ENCODE results near the gene CTNNA2. TPM values are rescaled to one million over a fixed set of nuclear protein-coding genes. Genes with fewer than 3 reads are reported as not detected.

Gene CTNNA2
- total RNA-seq, 2 experiments from 2014 or later, result not detected

GRCh38 chr2:80476535-80477117, 963.8 kb downstream of the CTNNA2 start:
- Mint-ChIP-seq H3K9me3 (ENCODE audit: low read depth) (peaks cover 9% of the 10 kb centered on the region), H3K4me3 (no peak overlapping the region), H3K36me3 (no peaks in the 10 kb centered on the region), H3K27me3 (no peaks in the 10 kb centered on the region), H3K27ac (no peak overlapping the region), H3K4me1 (no peaks in the 10 kb centered on the region)
- no peak for ATAC-seq
- CTCF ChIA-PET, result no interaction called here
- no peak for DNase-seq

- H3K4me3 Mint-ChIP-seq, result no peak overlapping the region
- CTCF ChIA-PET, result no interaction called here
- no peaks in the 10 kb centered on the region for H3K27me3 Mint-ChIP-seq
- H3K4me1 Mint-ChIP-seq, result no peaks in the 10 kb centered on the region
- peaks cover 3% of the 10 kb centered on the region for H3K9me3 Mint-ChIP-seq (ENCODE audit: low read depth)
- H3K27ac Mint-ChIP-seq, result no peak overlapping the region
- DNase-seq (no peak), ATAC-seq (no peak)
- no peaks in the 10 kb centered on the region for H3K36me3 Mint-ChIP-seq
Observed at GRCh38 chr2:80482276-80482675, 969.4 kb downstream of the CTNNA2 start.

- no peak overlapping the region for H3K27ac Mint-ChIP-seq
- ATAC-seq, result no peak
- H3K4me3 Mint-ChIP-seq, result no peak overlapping the region
- H3K4me1 Mint-ChIP-seq, result no peaks in the 10 kb centered on the region
- no peak for DNase-seq
- peaks cover 2% of the 10 kb centered on the region for H3K9me3 Mint-ChIP-seq (ENCODE audit: low read depth)
- CTCF ChIA-PET, result no interaction called here
- no peaks in the 10 kb centered on the region for H3K36me3 Mint-ChIP-seq
- H3K27me3 Mint-ChIP-seq, result no peaks in the 10 kb centered on the region
Observed at GRCh38 chr2:80489717-80490116, 976.9 kb downstream of the CTNNA2 start.

GRCh38 chr2:80490964-80491363, 978.1 kb downstream of the CTNNA2 start:
- Mint-ChIP-seq H3K4me3 (no peak overlapping the region), H3K4me1 (no peaks in the 10 kb centered on the region), H3K27ac (no peak overlapping the region), H3K9me3 (ENCODE audit: low read depth) (peaks cover 2% of the 10 kb centered on the region), H3K27me3 (no peaks in the 10 kb centered on the region), H3K36me3 (no peaks in the 10 kb centered on the region)
- ATAC-seq, result no peak
- CTCF ChIA-PET, result no interaction called here
- no peak for DNase-seq

GRCh38 chr2:80496346-80496745, 983.5 kb downstream of the CTNNA2 start:
- CTCF ChIA-PET, result no interaction called here
- no peak for ATAC-seq

GRCh38 chr2:80496775-80497174, 983.9 kb downstream of the CTNNA2 start:
- H3K27me3 Mint-ChIP-seq, result no peaks in the 10 kb centered on the region
- H3K9me3 Mint-ChIP-seq (ENCODE audit: low read depth), result peaks cover 4% of the 10 kb centered on the region
- H3K27ac Mint-ChIP-seq, result no peak overlapping the region
- no peaks in the 10 kb centered on the region for H3K4me1 Mint-ChIP-seq
- no peaks in the 10 kb centered on the region for H3K36me3 Mint-ChIP-seq
- no peak for ATAC-seq
- H3K4me3 Mint-ChIP-seq, result no peak overlapping the region
- no peak for DNase-seq
- CTCF ChIA-PET, result no interaction called here

More at GRCh38 chr2:80496346-80496745, 983.5 kb downstream of the CTNNA2 start:
- no peaks in the 10 kb centered on the region for H3K36me3 Mint-ChIP-seq
- DNase-seq, result no peak
- H3K4me3 Mint-ChIP-seq, result no peak overlapping the region
- no peaks in the 10 kb centered on the region for H3K27me3 Mint-ChIP-seq
- no peaks in the 10 kb centered on the region for H3K4me1 Mint-ChIP-seq
- no peak overlapping the region for H3K27ac Mint-ChIP-seq
- peaks cover 4% of the 10 kb centered on the region for H3K9me3 Mint-ChIP-seq (ENCODE audit: low read depth)

- no peak for DNase-seq
- Mint-ChIP-seq H3K27ac (no peak overlapping the region), H3K9me3 (ENCODE audit: low read depth) (peaks cover 2% of the 10 kb centered on the region), H3K4me3 (no peak overlapping the region), H3K36me3 (no peaks in the 10 kb centered on the region), H3K4me1 (no peaks in the 10 kb centered on the region), H3K27me3 (no peaks in the 10 kb centered on the region)
- no peak for ATAC-seq
- CTCF ChIA-PET, result no interaction called here
Observed at GRCh38 chr2:80499095-80499494, 986.2 kb downstream of the CTNNA2 start.

GRCh38 chr2:80501874-80502624, 989.2 kb downstream of the CTNNA2 start:
- no peaks in the 10 kb centered on the region for H3K27me3 Mint-ChIP-seq
- ATAC-seq (no peak), DNase-seq (no peak)
- H3K4me1 Mint-ChIP-seq, result no peaks in the 10 kb centered on the region
- no peak overlapping the region for H3K4me3 Mint-ChIP-seq
- H3K27ac Mint-ChIP-seq, result no peak overlapping the region
- CTCF ChIA-PET, result no interaction called here
- no peaks in the 10 kb centered on the region for H3K36me3 Mint-ChIP-seq
- peaks cover 9% of the 10 kb centered on the region for H3K9me3 Mint-ChIP-seq (ENCODE audit: low read depth)

- no peaks in the 10 kb centered on the region for H3K27me3 Mint-ChIP-seq
- no peak overlapping the region for H3K4me3 Mint-ChIP-seq
- no peaks in the 10 kb centered on the region for H3K36me3 Mint-ChIP-seq
- no peak for DNase-seq
- no peaks in the 10 kb centered on the region for H3K4me1 Mint-ChIP-seq
- no peak overlapping the region for H3K27ac Mint-ChIP-seq
- no peak for ATAC-seq
- CTCF ChIA-PET, result no interaction called here
- peaks cover 9% of the 10 kb centered on the region for H3K9me3 Mint-ChIP-seq (ENCODE audit: low read depth)
Observed at GRCh38 chr2:80506563-80506962, 993.7 kb downstream of the CTNNA2 start.

GRCh38 chr2:80510716-80511115, 997.9 kb downstream of the CTNNA2 start:
- no peak for ATAC-seq
- CTCF ChIA-PET, result no interaction called here

GRCh38 chr2:80515964-80516363, 1003.1 kb downstream of the CTNNA2 start:
- DNase-seq, result no peak
- H3K4me1 Mint-ChIP-seq, result no peaks in the 10 kb centered on the region
- H3K9me3 Mint-ChIP-seq (ENCODE audit: low read depth), result no peaks in the 10 kb centered on the region
- no peaks in the 10 kb centered on the region for H3K27me3 Mint-ChIP-seq
- no peak overlapping the region for H3K27ac Mint-ChIP-seq
- CTCF ChIA-PET, result no interaction called here
- no peaks in the 10 kb centered on the region for H3K36me3 Mint-ChIP-seq
- no peak overlapping the region for H3K4me3 Mint-ChIP-seq
- ATAC-seq, result no peak

More at GRCh38 chr2:80510716-80511115, 997.9 kb downstream of the CTNNA2 start:
- Mint-ChIP-seq H3K9me3 (ENCODE audit: low read depth) (peaks cover 6% of the 10 kb centered on the region), H3K27me3 (no peaks in the 10 kb centered on the region), H3K27ac (no peak overlapping the region), H3K4me3 (no peak overlapping the region), H3K36me3 (no peaks in the 10 kb centered on the region), H3K4me1 (no peaks in the 10 kb centered on the region)
- no peak for DNase-seq

- Mint-ChIP-seq H3K27ac (no peak overlapping the region), H3K36me3 (no peaks in the 10 kb centered on the region), H3K4me3 (no peak overlapping the region), H3K4me1 (no peaks in the 10 kb centered on the region), H3K9me3 (ENCODE audit: low read depth) (no peaks in the 10 kb centered on the region), H3K27me3 (no peaks in the 10 kb centered on the region)
- CTCF ChIA-PET, result no interaction called here
- ATAC-seq, result no peak
- no peak for DNase-seq
Observed at GRCh38 chr2:80517316-80517715, 1004.5 kb downstream of the CTNNA2 start.

- Mint-ChIP-seq H3K36me3 (no peaks in the 10 kb centered on the region), H3K9me3 (ENCODE audit: low read depth) (no peaks in the 10 kb centered on the region), H3K4me3 (no peak overlapping the region), H3K4me1 (no peaks in the 10 kb centered on the region), H3K27me3 (no peaks in the 10 kb centered on the region), H3K27ac (no peak overlapping the region)
- CTCF ChIA-PET, result no interaction called here
- DNase-seq (no peak), ATAC-seq (no peak)
Observed at GRCh38 chr2:80519121-80519643, 1006.3 kb downstream of the CTNNA2 start.

- CTCF ChIA-PET, result no interaction called here
- Mint-ChIP-seq H3K27ac (no peak overlapping the region), H3K27me3 (no peaks in the 10 kb centered on the region), H3K4me3 (no peak overlapping the region), H3K36me3 (no peaks in the 10 kb centered on the region), H3K9me3 (ENCODE audit: low read depth) (no peaks in the 10 kb centered on the region), H3K4me1 (no peaks in the 10 kb centered on the region)
- DNase-seq (no peak), ATAC-seq (no peak)
Observed at GRCh38 chr2:80519699-80520291, 1006.9 kb downstream of the CTNNA2 start.
